Activated CD8-positive, alpha-beta T cell treated with anti-CD3 and anti-CD28 coated beads, Interleukin-2, amount 10 ng/mL, durations not matched to agents 7 days and 5 days (primary cell): ENCODE data around the gene MUTYH. TPM values are rescaled to one million over a fixed set of nuclear protein-coding genes. Genes with fewer than 3 reads are reported as not detected.
"Not testable (repeated sequence)": the region's sequence is repeated elsewhere in the genome, so short reads cannot be mapped to it uniquely, and the experiment has no call there.

Source experiments
- ATAC-seq: fragments of 150-1000 bp; cut with Tn5 transposase; one replicate; pipeline ENCODE4 v1.10.0; 2021; ENCODE audit warnings: moderate library complexity
- CTCF ChIA-PET: fragments of 350-600 bp; sonication (Branson Sonifier 250); formaldehyde crosslinking; loops from one replicate; lab custom pipeline; 2021; ENCODE audit warnings: antibody characterized with exemption; lab: Charles Lee
- POLR2A ChIA-PET: fragments of 350-600 bp; sonication (Branson Sonifier 250); formaldehyde crosslinking; loops from one replicate; lab custom pipeline; 2021; ENCODE audit warnings: antibody characterized with exemption; lab: Charles Lee
- DNase-seq: peaks from one replicate; pipeline ENCODE4 v3.0.0-alpha.2; 2020
- H3K27ac Mint-ChIP-seq: one replicate; pipeline ENCODE4 v1.8.0; 2021; ENCODE audit warnings: mild to moderate bottlenecking, mixed read lengths
- H3K27me3 Mint-ChIP-seq: one replicate; pipeline ENCODE4 v1.8.0; 2021; ENCODE audit warnings: low read depth, mixed read lengths
- H3K36me3 Mint-ChIP-seq: one replicate; pipeline ENCODE4 v1.8.0; 2021; ENCODE audit warnings: low read depth, mixed read lengths
- H3K4me1 Mint-ChIP-seq: one replicate; pipeline ENCODE4 v1.8.0; 2021; ENCODE audit warnings: low read depth, mixed read lengths
- H3K4me3 Mint-ChIP-seq: one replicate; pipeline ENCODE4 v1.8.0; 2021; ENCODE audit warnings: mild to moderate bottlenecking, mixed read lengths
- H3K9me3 Mint-ChIP-seq: one replicate; pipeline ENCODE4 v1.8.0; 2022; ENCODE audit warnings: mixed read lengths; ENCODE audit not compliant: insufficient read depth
- total RNA-seq, 2 experiments: library from RNA; stranded (reverse); gene quantifications; one replicate each; pipeline ENCODE4 v1.2.3, GENCODE V29; 2021

The MUTYH gene
- 10 to 100 TPM; 59.8 to 61.8 TPM for total RNA-seq

DNA sequence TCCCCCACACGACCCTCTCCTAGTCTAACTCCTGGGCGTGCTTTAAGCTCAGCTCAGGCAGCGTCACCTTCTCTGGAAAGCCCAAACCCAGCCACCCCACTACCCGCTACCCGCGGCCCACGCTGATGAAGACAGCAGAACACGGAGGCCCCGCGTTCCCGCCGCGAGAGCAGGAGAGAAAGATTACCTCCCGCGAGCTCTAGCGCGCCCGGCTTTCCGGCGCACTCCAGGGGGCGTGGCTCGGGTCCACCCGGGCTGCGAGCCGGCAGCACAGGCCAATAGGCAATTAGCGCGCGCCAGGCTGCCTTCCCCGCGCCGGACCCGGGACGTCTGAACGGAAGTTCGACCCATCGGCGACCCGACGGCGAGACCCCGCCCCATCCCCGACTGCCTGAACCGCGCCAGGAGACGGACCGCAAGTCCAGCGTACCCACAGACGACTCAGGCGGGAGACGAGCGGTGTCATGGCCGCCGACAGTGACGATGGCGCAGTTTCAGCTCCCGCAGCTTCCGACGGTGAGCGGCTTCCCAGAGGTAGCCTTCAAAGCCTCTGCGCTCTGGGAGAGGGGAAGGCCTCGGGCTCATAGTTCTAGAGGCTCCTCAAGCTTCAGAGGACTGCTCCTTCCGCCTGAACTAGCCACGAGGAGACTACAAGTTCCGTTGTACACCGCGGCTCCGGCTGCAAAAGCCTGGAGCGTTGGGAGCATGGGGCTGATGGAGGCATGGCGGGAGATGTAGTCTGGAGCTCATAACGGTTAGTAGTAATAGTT is at the start of gene MUTYH, which contains the start of gene TOE1:
Gene MUTYH, minus strand, starts transcription at position 652 of the 770 bp plus-strand sequence. CDS start 5,935 bp downstream, outside the sequence.
Gene TOE1, plus strand, starts transcription at position 382 of the 770 bp plus-strand sequence. Its CDS starts 83 bp downstream, at position 465.
- peaks cover 6% of the 10 kb centered on the region for H3K9me3 Mint-ChIP-seq

GRCh38 chr1:45386219-45386618 is 46.0 kb upstream of the MUTYH start:
- no peaks in the 10 kb centered on the region for H3K4me1 Mint-ChIP-seq
- ChIA-PET POLR2A (no interaction called here), CTCF (no interaction called here)
- no peak overlapping the region for H3K27ac Mint-ChIP-seq
- no peaks in the 10 kb centered on the region for H3K36me3 Mint-ChIP-seq
- DNase-seq (no peak), ATAC-seq (no peak)
- H3K4me3 Mint-ChIP-seq = no peak overlapping the region
- H3K9me3 Mint-ChIP-seq = no peaks in the 10 kb centered on the region
- H3K27me3 Mint-ChIP-seq = no peaks in the 10 kb centered on the region

More for the DNA sequence above, at the start of gene MUTYH, which contains the start of gene TOE1:
- POLR2A ChIA-PET = interaction anchor here (0.6 to 7.8 kb wide), 31 partner anchors 9 to 708 kb away, joined by 3 to 77 read pairs (median 4); partner anchors contain the start of genes AKR1A1, CCDC163, DYNLT4 and EIF2B3
- CTCF ChIA-PET = interaction anchor here (0.7 to 4.0 kb wide), 22 partner anchors 9 to 905 kb away, joined by 3 to 60 read pairs (median 4); partner anchors contain the start of genes HECTD3, HPDL, TESK2 and UROD
- Mint-ChIP-seq H3K27me3 (no peaks in the 10 kb centered on the region), H3K36me3 (peaks cover 51% of the 10 kb centered on the region), H3K4me1 (peaks cover 53% of the 10 kb centered on the region), H3K27ac (peak within 1 kb of the TSS; percentile 100), H3K4me3 (peak within 1 kb of the TSS; percentile 100)
- peak; percentile 97 for DNase-seq
- peak; percentile 91 for ATAC-seq

DNA sequence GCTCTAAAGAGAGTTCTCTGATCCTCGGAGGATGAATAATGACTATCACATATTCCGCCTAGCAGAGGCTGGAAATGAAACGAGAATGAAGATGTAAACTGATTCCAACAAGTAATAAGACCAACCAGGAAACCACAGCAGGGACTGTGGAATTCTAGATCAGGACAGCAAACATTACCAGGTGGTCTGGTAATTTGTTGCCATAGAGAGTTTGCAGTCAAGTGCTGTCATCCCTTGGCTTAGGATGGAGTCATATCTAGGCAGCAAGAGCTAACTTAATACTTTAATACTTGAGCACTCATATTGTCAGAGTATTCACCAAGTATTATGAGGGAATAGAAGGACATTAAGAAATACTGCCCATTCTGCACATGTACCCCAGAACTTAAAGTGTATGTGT is 45.1 kb upstream of the MUTYH start:
- ATAC-seq (no peak), DNase-seq (no peak)
- ChIA-PET POLR2A (no interaction called here), CTCF (interaction anchor here (0.7 kb wide), 1 partner anchor 13 kb away, joined by 3 read pairs; no protein-coding TSS in a partner anchor)
- Mint-ChIP-seq H3K27me3 (no peaks in the 10 kb centered on the region), H3K4me1 (no peaks in the 10 kb centered on the region), H3K36me3 (no peaks in the 10 kb centered on the region), H3K4me3 (no peak overlapping the region), H3K27ac (no peak overlapping the region), H3K9me3 (no peaks in the 10 kb centered on the region)

DNA sequence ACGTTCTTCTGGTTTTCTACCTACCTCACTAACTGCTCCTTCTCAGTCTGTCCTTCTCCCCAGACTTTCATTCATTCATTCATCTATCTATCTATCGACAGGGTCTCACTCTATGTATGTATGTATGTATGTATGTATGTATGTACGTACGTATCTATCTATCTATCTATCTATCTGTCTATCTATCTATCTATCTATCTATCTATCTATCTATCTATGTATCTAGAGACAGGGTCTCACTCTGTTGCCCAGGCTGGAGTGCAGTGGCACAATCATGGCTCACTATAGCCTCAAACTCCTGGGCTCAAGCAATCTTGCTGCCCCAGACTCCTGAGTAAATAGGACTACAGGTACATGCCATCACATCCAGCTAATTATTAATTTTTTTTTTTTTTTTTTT is 44.0 kb upstream of the MUTYH start:
- POLR2A ChIA-PET, CTCF ChIA-PET, H3K36me3 Mint-ChIP-seq, H3K4me1 Mint-ChIP-seq, H3K9me3 Mint-ChIP-seq, DNase-seq, H3K27ac Mint-ChIP-seq, H3K27me3 Mint-ChIP-seq, H3K4me3 Mint-ChIP-seq, ATAC-seq: not testable (repeated sequence)

GRCh38 chr1:45383191-45383590 is 43.0 kb upstream of the MUTYH start:
- H3K4me1 Mint-ChIP-seq = no peaks in the 10 kb centered on the region
- ChIA-PET POLR2A (no interaction called here), CTCF (no interaction called here)
- ATAC-seq (no peak), DNase-seq (no peak)
- H3K36me3 Mint-ChIP-seq = no peaks in the 10 kb centered on the region
- H3K27ac Mint-ChIP-seq = no peak overlapping the region
- H3K4me3 Mint-ChIP-seq = no peak overlapping the region
- no peaks in the 10 kb centered on the region for H3K27me3 Mint-ChIP-seq
- H3K9me3 Mint-ChIP-seq = no peaks in the 10 kb centered on the region

- H3K4me3 Mint-ChIP-seq = no peak overlapping the region
- CTCF ChIA-PET = no interaction called here
- no peak for ATAC-seq
Observed at GRCh38 chr1:45381243-45381642, 41.0 kb upstream of the MUTYH start.

GRCh38 chr1:45380730-45381129 is 40.5 kb upstream of the MUTYH start:
- POLR2A ChIA-PET = no interaction called here
- CTCF ChIA-PET = no interaction called here
- H3K4me1 Mint-ChIP-seq = no peaks in the 10 kb centered on the region
- H3K4me3 Mint-ChIP-seq = no peak overlapping the region
- H3K27me3 Mint-ChIP-seq = no peaks in the 10 kb centered on the region
- no peak for ATAC-seq
- H3K36me3 Mint-ChIP-seq = no peaks in the 10 kb centered on the region
- DNase-seq = no peak
- no peaks in the 10 kb centered on the region for H3K9me3 Mint-ChIP-seq
- no peak overlapping the region for H3K27ac Mint-ChIP-seq

More at GRCh38 chr1:45381243-45381642, 41.0 kb upstream of the MUTYH start:
- no peak for DNase-seq
- Mint-ChIP-seq H3K4me1 (no peaks in the 10 kb centered on the region), H3K9me3 (no peaks in the 10 kb centered on the region), H3K36me3 (no peaks in the 10 kb centered on the region), H3K27ac (no peak overlapping the region), H3K27me3 (no peaks in the 10 kb centered on the region)
- POLR2A ChIA-PET = no interaction called here

GRCh38 chr1:45380125-45380524 is 39.9 kb upstream of the MUTYH start:
- H3K4me3 Mint-ChIP-seq = no peak overlapping the region
- H3K27ac Mint-ChIP-seq = no peak overlapping the region
- no peaks in the 10 kb centered on the region for H3K27me3 Mint-ChIP-seq
- ChIA-PET POLR2A (interaction anchor here (0.6 kb wide), 1 partner anchor 25 kb away, joined by 4 read pairs; no protein-coding TSS in a partner anchor), CTCF (no interaction called here)
- ATAC-seq (no peak), DNase-seq (no peak)
- no peaks in the 10 kb centered on the region for H3K4me1 Mint-ChIP-seq
- no peaks in the 10 kb centered on the region for H3K36me3 Mint-ChIP-seq
- H3K9me3 Mint-ChIP-seq = no peaks in the 10 kb centered on the region

GRCh38 chr1:45379524-45379923 is 39.3 kb upstream of the MUTYH start:
- H3K27ac Mint-ChIP-seq = no peak overlapping the region
- H3K36me3 Mint-ChIP-seq = no peaks in the 10 kb centered on the region
- POLR2A ChIA-PET = no interaction called here
- no peaks in the 10 kb centered on the region for H3K9me3 Mint-ChIP-seq
- H3K4me1 Mint-ChIP-seq = peaks cover 3% of the 10 kb centered on the region
- H3K27me3 Mint-ChIP-seq = no peaks in the 10 kb centered on the region
- ATAC-seq = no peak
- CTCF ChIA-PET = no interaction called here
- no peak for DNase-seq
- no peak overlapping the region for H3K4me3 Mint-ChIP-seq

- Mint-ChIP-seq H3K9me3 (no peaks in the 10 kb centered on the region), H3K4me3 (no peak overlapping the region), H3K4me1 (peaks cover 4% of the 10 kb centered on the region), H3K27ac (no peak overlapping the region), H3K27me3 (no peaks in the 10 kb centered on the region), H3K36me3 (no peaks in the 10 kb centered on the region)
- ChIA-PET CTCF (interaction anchor here (1.0 kb wide), 2 partner anchors 114 to 116 kb away, joined by 3 to 5 read pairs; no protein-coding TSS in a partner anchor), POLR2A (no interaction called here)
- ATAC-seq (no peak), DNase-seq (no peak)
Observed at GRCh38 chr1:45378184-45378583, 37.9 kb upstream of the MUTYH start.

DNA sequence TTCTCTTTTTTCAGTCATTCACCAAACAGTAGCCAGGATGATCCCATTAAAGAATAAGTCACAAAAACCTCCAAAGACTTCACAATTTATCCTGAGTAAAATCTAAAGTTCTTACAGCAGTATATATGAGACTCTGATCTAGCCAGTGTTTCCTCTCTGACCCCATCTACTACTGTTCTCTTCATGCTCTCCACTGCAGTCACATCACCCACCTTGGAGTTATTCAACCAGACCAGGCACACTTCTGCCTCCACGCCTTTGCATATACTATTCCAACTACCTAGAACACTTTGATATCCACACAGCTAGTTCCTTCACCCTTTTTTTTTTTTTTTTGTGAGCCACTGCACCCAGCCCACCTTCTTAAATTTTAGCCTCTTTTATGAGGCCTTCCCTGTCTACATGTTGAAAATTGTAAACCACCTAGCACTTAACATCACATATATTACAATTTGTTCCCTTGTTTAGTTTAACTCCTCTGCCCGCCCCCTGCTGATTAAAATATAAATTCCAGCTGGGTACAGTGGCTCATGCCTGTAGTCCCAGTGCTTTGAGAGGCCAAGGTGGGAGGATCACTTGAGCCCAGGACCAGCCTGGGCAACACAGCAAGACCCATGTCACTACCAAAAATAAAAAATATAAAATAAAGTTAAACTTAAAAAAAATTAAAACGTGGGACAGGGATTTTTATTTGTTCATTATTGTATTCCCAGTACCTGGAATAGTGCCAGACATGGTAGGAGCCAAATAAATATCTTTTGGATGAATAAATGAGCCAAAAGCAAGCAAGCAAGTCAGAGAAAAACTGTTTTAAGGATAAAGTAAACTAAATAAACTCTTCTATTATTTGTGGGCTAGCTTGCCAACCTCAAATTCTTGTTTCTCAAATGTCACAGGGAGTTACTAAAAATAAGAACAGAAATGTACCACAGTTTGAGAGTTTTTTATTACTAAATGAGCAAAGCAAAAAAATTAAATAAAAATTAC is 35.2 kb upstream of the MUTYH start:
- CTCF ChIA-PET = interaction anchor here (1.7 kb wide), 1 partner anchor 15 kb away, joined by 6 read pairs; no protein-coding TSS in a partner anchor
- DNase-seq = no peak
- H3K9me3 Mint-ChIP-seq = no peaks in the 10 kb centered on the region
- POLR2A ChIA-PET = interaction anchor here (0.6 kb wide), 1 partner anchor 293 kb away, joined by 9 read pairs; no protein-coding TSS in a partner anchor
- no peak overlapping the region for H3K27ac Mint-ChIP-seq
- H3K4me3 Mint-ChIP-seq = no peak overlapping the region
- H3K36me3 Mint-ChIP-seq = no peaks in the 10 kb centered on the region
- peaks cover 4% of the 10 kb centered on the region for H3K4me1 Mint-ChIP-seq
- H3K27me3 Mint-ChIP-seq = no peaks in the 10 kb centered on the region
- no peak for ATAC-seq
